ENCODE data around the gene PPIF.

Gene PPIF

GRCh38 chr10:79399223-79399831, 52.1 kb downstream of the PPIF start:
- DNase-seq (ENCODE audit: low read depth in 1 of 2, low spot score in 1 of 2): no peak

GRCh38 chr10:79400146-79401004, 53.1 kb downstream of the PPIF start:
- peak in 1 of 2 donors; percentile 24 for DNase-seq (ENCODE audit: low read depth in 1 of 2, low spot score in 1 of 2)

- no peak for DNase-seq (ENCODE audit: low read depth in 1 of 2, low spot score in 1 of 2)
Observed at GRCh38 chr10:79401015-79401921, 54.0 kb downstream of the PPIF start.

GRCh38 chr10:79402625-79402946, 55.3 kb downstream of the PPIF start:
- no peak for DNase-seq (ENCODE audit: low read depth in 1 of 2, low spot score in 1 of 2)

- no peak for DNase-seq (ENCODE audit: low read depth in 1 of 2, low spot score in 1 of 2)
Observed at GRCh38 chr10:79402951-79403350, 55.7 kb downstream of the PPIF start.

GRCh38 chr10:79403441-79404230, 56.4 kb downstream of the PPIF start:
- no peak for DNase-seq (ENCODE audit: low read depth in 1 of 2, low spot score in 1 of 2)

GRCh38 chr10:79404231-79404609, 57.0 kb downstream of the PPIF start:
- DNase-seq (ENCODE audit: low read depth in 1 of 2, low spot score in 1 of 2): no peak

- no peak for DNase-seq (ENCODE audit: low read depth in 1 of 2, low spot score in 1 of 2)
Observed at GRCh38 chr10:79404690-79405131, 57.4 kb downstream of the PPIF start.

Data from activated T-helper 1 cell treated with anti-CD3 and anti-CD28 coated beads, Interleukin-2, amount 50 U/mL, for 16 hours (primary cell).